Omental fat pad (tissue), 4 donors: ENCODE data around the gene DUSP6. TPM values are rescaled to one million over a fixed set of nuclear protein-coding genes. Genes with fewer than 3 reads are reported as not detected.
A peak's percentile ranks its signal among the peaks of the same experiment; 100 is the strongest.

ENCODE experiments used
- ATAC-seq: fragments of 150-250 bp; one replicate; pipeline ENCODE4 v1.9.1; 2016; ENCODE audit warnings: mild to moderate bottlenecking, moderate library complexity; ENCODE audit not compliant: low FRiP score
- DNase-seq: peaks from one replicate; pipeline ENCODE4 v3.0.0-alpha.2; 2019; ENCODE audit warnings: low spot score
- CTCF ChIP-seq, 3 donors: fragments of 450-650 bp; IDR thresholded peaks; one replicate each; pipeline ENCODE4 v1.5.1; 2016 to 2017; ENCODE audit warnings: antibody characterized with exemption in 3 of 3, mild to moderate bottlenecking in 3 of 3, moderate library complexity in 2 of 3
- total RNA-seq, 4 donors: library from RNA; depleted of rRNA; stranded (reverse); fragments of >200 nt; gene quantifications; one replicate each; pipeline ENCODE4 v1.1.0, GENCODE V29; 2016

The DUSP6 gene
- total RNA-seq, 4 donors from 2014 or later, result 201 to 329 (median 213) TPM

DNA sequence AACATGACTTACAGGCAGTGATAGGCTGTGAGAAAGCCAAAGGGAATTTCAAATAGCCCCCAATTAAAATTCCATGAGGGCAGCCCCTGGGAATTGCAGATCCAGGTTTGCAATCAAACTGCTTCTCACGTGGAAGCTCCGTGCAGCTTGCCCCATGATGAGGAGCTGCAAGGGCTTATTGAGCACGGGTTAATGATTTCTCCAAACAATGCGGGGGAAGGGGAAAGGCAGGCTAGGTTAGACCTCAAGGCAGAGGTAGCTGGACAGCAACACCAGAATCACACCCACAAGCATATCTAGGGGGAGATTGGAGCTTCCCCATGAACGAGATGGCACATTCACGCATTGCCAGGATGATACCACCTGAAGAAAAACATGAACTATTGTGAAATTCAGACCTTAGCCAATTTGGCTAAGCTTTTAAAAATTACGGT lies 5.0 kb upstream of the DUSP6 start:
- ATAC-seq (no peak), DNase-seq (no peak)
- no peak for TF ChIP-seq CTCF (IDR thresholded peaks at IDR 0.05)

- TF ChIP-seq CTCF (IDR thresholded peaks at IDR 0.05), result no peak
- DNase-seq (no peak), ATAC-seq (no peak)
These were observed 3.9 kb upstream of the DUSP6 start for GRCh38 chr12:89356069-89356665.

- ATAC-seq (no peak), DNase-seq (no peak)
- TF ChIP-seq CTCF (IDR thresholded peaks at IDR 0.05), result no peak
These were observed 3.2 kb upstream of the DUSP6 start for GRCh38 chr12:89355243-89356068.

- no peak for DNase-seq
- TF ChIP-seq CTCF (IDR thresholded peaks at IDR 0.05), result no peak
- ATAC-seq, result no peak
These were observed 2.3 kb upstream of the DUSP6 start for GRCh38 chr12:89354612-89355067.

- TF ChIP-seq CTCF (IDR thresholded peaks at IDR 0.05), result no peak
- ATAC-seq (peak; percentile 63), DNase-seq (peak; percentile 46)
These were observed 1.7 kb upstream of the DUSP6 start for GRCh38 chr12:89353823-89354611.

- no peak for DNase-seq
- no peak for TF ChIP-seq CTCF (IDR thresholded peaks at IDR 0.05)
- peak; percentile 26 for ATAC-seq
These were observed 1.0 kb upstream of the DUSP6 start for GRCh38 chr12:89353188-89353822.
